CD4-positive, alpha-beta T cell (primary cell): Measurements from ENCODE around the gene PTCD2. TPM values are rescaled to one million over a fixed set of nuclear protein-coding genes. Genes with fewer than 3 reads are reported as not detected.
A peak's percentile ranks its signal among the peaks of the same experiment; 100 is the strongest.

Experiments used
- ATAC-seq: fragments of 200-7000 bp; cut with Tn5 transposase; one replicate; pipeline ENCODE4 v1.10.0; 2022; ENCODE audit warnings: mild to moderate bottlenecking; ENCODE audit not compliant: poor library complexity
- CTCF ChIA-PET: fragments of 350-600 bp; sonication (Branson Sonifier 250); formaldehyde crosslinking; loops from one replicate; lab custom pipeline; 2021; ENCODE audit warnings: antibody characterized with exemption, inconsistent platforms; lab: Charles Lee
- POLR2A ChIA-PET: fragments of 350-600 bp; sonication (Branson Sonifier 250); formaldehyde crosslinking; loops from one replicate; lab custom pipeline; 2021; ENCODE audit warnings: antibody characterized with exemption, inconsistent platforms; lab: Charles Lee
- DNase-seq, 14 experiments: peaks; one replicate each; pipeline ENCODE4 v3.0.0-alpha.2; 2013 to 2020; ENCODE audit warnings: mixed read lengths in 2 of 14
- H3K27ac ChIP-seq, 2 donors: one replicate each; pipeline versions ENCODE4 v1.5.1 to v1.7.0; 2013; ENCODE audit warnings: low read length in 2 of 2, low read depth in 1 of 2, mild to moderate bottlenecking in 1 of 2
- H3K27me3 ChIP-seq, 2 experiments: 1 replicate in 1 of 2; 2 replicates in 1 of 2; pipeline versions ENCODE4 v1.6.1 to v1.7.0; 2013; ENCODE audit warnings: low read length in 2 of 2, control low read depth in 1 of 2, mild to moderate bottlenecking in 1 of 2, moderate library complexity in 1 of 2; ENCODE audit not compliant: insufficient read depth in 2 of 2, control insufficient read depth in 1 of 2
- H3K36me3 ChIP-seq: one replicate; pipeline ENCODE4 v1.6.1; 2013; ENCODE audit warnings: low read length, control low read depth; ENCODE audit not compliant: insufficient read depth
- H3K4me1 ChIP-seq: one replicate; pipeline ENCODE4 v1.6.1; 2013; ENCODE audit warnings: low read length, control low read depth; ENCODE audit not compliant: insufficient read depth
- H3K4me3 ChIP-seq: one replicate; pipeline ENCODE4 v1.5.1; 2013; ENCODE audit warnings: mild to moderate bottlenecking, low read length, moderate library complexity
- H3K9me3 ChIP-seq, 2 experiments: 1 replicate in 1 of 2; 2 replicates in 1 of 2; pipeline versions ENCODE4 v1.6.1 to v1.7.0; 2013; ENCODE audit warnings: low read length in 2 of 2, mild to moderate bottlenecking in 2 of 2, control low read depth in 1 of 2, moderate library complexity in 1 of 2; ENCODE audit not compliant: control insufficient read depth in 1 of 2, insufficient read depth in 1 of 2
- H3K27ac Mint-ChIP-seq: one replicate; pipeline ENCODE4 v1.8.0; 2020; ENCODE audit warnings: mixed read lengths
- H3K27me3 Mint-ChIP-seq: one replicate; pipeline ENCODE4 v1.8.0; 2021; ENCODE audit warnings: mixed read lengths
- H3K36me3 Mint-ChIP-seq: one replicate; pipeline ENCODE4 v1.8.0; 2021; ENCODE audit warnings: low read depth, mixed read lengths
- H3K4me1 Mint-ChIP-seq: one replicate; pipeline ENCODE4 v1.8.0; 2021; ENCODE audit warnings: low read depth, mixed read lengths
- H3K4me3 Mint-ChIP-seq: one replicate; pipeline ENCODE4 v1.8.0; 2020; ENCODE audit warnings: mild to moderate bottlenecking, mixed read lengths
- H3K9me3 Mint-ChIP-seq: one replicate; pipeline ENCODE4 v1.8.0; 2020; ENCODE audit warnings: mixed read lengths
- intact Hi-C, 2 experiments: fragments of 100-400 bp; cut with DNase I in 1 of 2; cut with micrococcal nuclease in 1 of 2; formaldehyde crosslinking; loops; one replicate each; pipeline versions ENCODE4 v1.15.1 to v1.9.0; 2023 to 2025; cut with DNase I, micrococcal nuclease
- total RNA-seq, 174 experiments: library from RNA in 2 of 174; stranded (reverse) in 2 of 174; gene quantifications; one replicate each; pipeline ENCODE4 v1.2.3 and lab custom pipeline; 2021 to 2026
- TF ChIP-seq, protein P1 (sequence below): fragments of 200-600 bp; IDR thresholded peaks from one replicate; pipeline ENCODE4 v1.8.0; 2022; ENCODE audit warnings: antibody characterized with exemption, mild to moderate bottlenecking

PTCD2 gene
- total RNA-seq, 2 experiments from 2014 or later: 2.9 to 3.3 TPM

DNA sequence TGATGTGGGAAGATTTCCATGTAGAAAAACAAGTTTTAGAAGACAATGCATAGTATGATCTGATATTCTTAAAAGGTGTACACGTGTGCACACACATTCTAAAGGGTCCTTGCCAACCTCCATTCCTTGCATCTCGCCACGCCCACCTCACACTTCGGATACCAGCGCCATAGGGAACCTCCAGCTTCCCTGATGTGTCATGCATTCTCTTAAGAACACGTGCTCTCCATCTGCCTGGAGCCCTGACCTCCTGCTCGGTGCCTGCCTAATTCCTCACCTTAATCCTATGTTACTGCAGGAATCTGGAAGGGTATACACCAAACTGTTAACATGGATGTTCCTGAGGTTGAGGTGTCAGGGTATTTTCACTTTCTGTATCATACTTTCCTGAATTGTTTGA lies 63.1 kb downstream of the PTCD2 start:
- H3K9me3 Mint-ChIP-seq: no peaks in the 10 kb centered on the region
- TF ChIP-seq, protein P1, sequence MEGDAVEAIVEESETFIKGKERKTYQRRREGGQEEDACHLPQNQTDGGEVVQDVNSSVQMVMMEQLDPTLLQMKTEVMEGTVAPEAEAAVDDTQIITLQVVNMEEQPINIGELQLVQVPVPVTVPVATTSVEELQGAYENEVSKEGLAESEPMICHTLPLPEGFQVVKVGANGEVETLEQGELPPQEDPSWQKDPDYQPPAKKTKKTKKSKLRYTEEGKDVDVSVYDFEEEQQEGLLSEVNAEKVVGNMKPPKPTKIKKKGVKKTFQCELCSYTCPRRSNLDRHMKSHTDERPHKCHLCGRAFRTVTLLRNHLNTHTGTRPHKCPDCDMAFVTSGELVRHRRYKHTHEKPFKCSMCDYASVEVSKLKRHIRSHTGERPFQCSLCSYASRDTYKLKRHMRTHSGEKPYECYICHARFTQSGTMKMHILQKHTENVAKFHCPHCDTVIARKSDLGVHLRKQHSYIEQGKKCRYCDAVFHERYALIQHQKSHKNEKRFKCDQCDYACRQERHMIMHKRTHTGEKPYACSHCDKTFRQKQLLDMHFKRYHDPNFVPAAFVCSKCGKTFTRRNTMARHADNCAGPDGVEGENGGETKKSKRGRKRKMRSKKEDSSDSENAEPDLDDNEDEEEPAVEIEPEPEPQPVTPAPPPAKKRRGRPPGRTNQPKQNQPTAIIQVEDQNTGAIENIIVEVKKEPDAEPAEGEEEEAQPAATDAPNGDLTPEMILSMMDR: no peak
- H3K4me1 ChIP-seq: no peaks in the 10 kb centered on the region
- POLR2A ChIA-PET: no interaction called here
- intact Hi-C loops: no loop called here
- no peaks in the 10 kb centered on the region for H3K27me3 Mint-ChIP-seq
- H3K4me1 Mint-ChIP-seq: no peaks in the 10 kb centered on the region
- no peaks in the 10 kb centered on the region for H3K36me3 Mint-ChIP-seq
- H3K36me3 ChIP-seq: no peaks in the 10 kb centered on the region
- no peak overlapping the region for H3K27ac ChIP-seq
- no peak overlapping the region for H3K27ac Mint-ChIP-seq
- no peaks in the 10 kb centered on the region for H3K9me3 ChIP-seq
- H3K4me3 Mint-ChIP-seq: no peak overlapping the region
- H3K27me3 ChIP-seq: no peaks in the 10 kb centered on the region
- CTCF ChIA-PET: no interaction called here
- ATAC-seq (no peak), DNase-seq (no peak)
- H3K4me3 ChIP-seq: no peak overlapping the region

DNA sequence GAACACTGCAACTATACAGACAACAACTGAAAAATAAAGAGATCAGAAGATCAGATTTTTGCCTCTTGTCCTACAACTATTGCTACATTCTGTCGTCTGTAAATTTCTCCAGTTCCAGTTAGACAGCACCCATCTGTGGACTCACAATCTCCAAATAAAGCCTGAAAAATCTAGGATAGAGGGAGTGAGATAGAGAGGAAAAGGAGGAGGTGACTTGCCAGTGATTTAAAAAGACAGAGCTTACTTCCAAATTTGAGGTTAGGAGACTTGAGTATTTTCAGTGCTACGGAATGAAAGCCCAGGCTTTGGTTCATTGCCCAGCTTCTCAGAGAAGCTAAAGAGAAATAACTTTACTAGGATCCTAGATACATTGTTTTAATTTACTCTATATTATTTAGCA lies 63.6 kb downstream of the PTCD2 start:
- Histone ChIP-seq H3K4me1 (no peaks in the 10 kb centered on the region), H3K27ac (no peak overlapping the region), H3K27me3 (no peaks in the 10 kb centered on the region), H3K36me3 (no peaks in the 10 kb centered on the region), H3K4me3 (no peak overlapping the region), H3K9me3 (no peaks in the 10 kb centered on the region)
- Mint-ChIP-seq H3K27me3 (no peaks in the 10 kb centered on the region), H3K4me1 (no peaks in the 10 kb centered on the region), H3K27ac (no peak overlapping the region), H3K4me3 (no peak overlapping the region), H3K36me3 (no peaks in the 10 kb centered on the region), H3K9me3 (no peaks in the 10 kb centered on the region)
- TF ChIP-seq, protein P1: no peak
- POLR2A ChIA-PET: no interaction called here
- DNase-seq (no peak), ATAC-seq (no peak)
- intact Hi-C loops: no loop called here
- CTCF ChIA-PET: no interaction called here

DNA sequence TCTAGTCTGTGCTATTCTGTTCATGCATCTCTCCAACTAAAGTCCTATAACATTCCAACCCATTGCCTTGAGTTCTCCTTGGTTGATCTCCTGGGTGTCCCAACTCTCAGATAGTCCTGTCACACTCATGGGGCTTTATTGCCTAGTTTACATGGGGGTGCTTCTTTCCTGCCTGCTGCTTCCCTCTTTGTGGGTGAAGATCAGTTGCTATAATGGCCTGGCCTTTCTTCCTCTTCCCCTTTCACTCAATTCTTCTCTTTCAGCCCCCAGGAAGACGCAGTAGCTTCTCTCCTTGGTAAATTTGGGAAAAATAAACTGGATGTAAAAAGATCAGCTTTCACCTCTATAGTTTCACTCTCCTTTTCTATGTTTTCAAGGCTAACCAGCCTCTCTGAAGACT lies 66.5 kb downstream of the PTCD2 start:
- ChIA-PET CTCF (no interaction called here), POLR2A (no interaction called here)
- ATAC-seq (no peak), DNase-seq (peak in 1 of 14 experiments; percentile 17)
- H3K36me3 Mint-ChIP-seq: no peaks in the 10 kb centered on the region
- H3K9me3 ChIP-seq: no peaks in the 10 kb centered on the region
- no peak overlapping the region for H3K4me3 ChIP-seq
- H3K4me1 ChIP-seq: no peaks in the 10 kb centered on the region
- H3K4me3 Mint-ChIP-seq: no peak overlapping the region
- H3K27ac Mint-ChIP-seq: no peak overlapping the region
- intact Hi-C loops: no loop called here
- H3K27me3 ChIP-seq: no peaks in the 10 kb centered on the region
- H3K4me1 Mint-ChIP-seq: no peaks in the 10 kb centered on the region
- no peaks in the 10 kb centered on the region for H3K36me3 ChIP-seq
- no peak overlapping the region for H3K27ac ChIP-seq
- TF ChIP-seq, protein P1: no peak
- H3K9me3 Mint-ChIP-seq: no peaks in the 10 kb centered on the region
- H3K27me3 Mint-ChIP-seq: no peaks in the 10 kb centered on the region
